HG02571 (cell line): ENCODE measurements around the gene SUPT4H1.

Source experiments
- ATAC-seq: cut with Tn5 transposase; IDR thresholded peaks from one replicate; pipeline ENCODE4 v1.9.1; 2021; ENCODE audit warnings: mild to moderate bottlenecking, moderate library complexity; ENCODE audit not compliant: unreplicated experiment

SUPT4H1 gene

GRCh38 chr17:58308985-58309917 is 42.8 kb downstream of the SUPT4H1 start:
- no peak for ATAC-seq

- ATAC-seq: no peak
Observed at GRCh38 chr17:58308173-58308984, 43.6 kb downstream of the SUPT4H1 start.

- no peak for ATAC-seq
Observed at GRCh38 chr17:58307468-58308172, 44.4 kb downstream of the SUPT4H1 start.

- ATAC-seq: no peak
Observed at GRCh38 chr17:58306131-58306951, 45.7 kb downstream of the SUPT4H1 start.

GRCh38 chr17:58305626-58306025 is 46.4 kb downstream of the SUPT4H1 start:
- no peak for ATAC-seq

GRCh38 chr17:58304750-58305486 is 47.1 kb downstream of the SUPT4H1 start:
- ATAC-seq: no peak

GRCh38 chr17:58303971-58304749 is 47.8 kb downstream of the SUPT4H1 start:
- ATAC-seq: no peak

GRCh38 chr17:58302919-58303585 is 48.9 kb downstream of the SUPT4H1 start:
- ATAC-seq: no peak

GRCh38 chr17:58302171-58302918 is 49.7 kb downstream of the SUPT4H1 start:
- no peak for ATAC-seq

- ATAC-seq: no peak
Observed at GRCh38 chr17:58301504-58302150, 50.4 kb downstream of the SUPT4H1 start.

GRCh38 chr17:58300336-58300735 is 51.7 kb downstream of the SUPT4H1 start:
- ATAC-seq: no peak
